K562 (cell line): ENCODE data around the gene LIMD2.

ENCODE experiments used
- ATF7 ChIP-seq: fragments of 450-650 bp; IDR thresholded peaks from 2 replicates; pipeline ENCODE4 v1.7.1; 2014; ENCODE audit warnings: mild to moderate bottlenecking, moderate library complexity
- BACH1 ChIP-seq: fragments of 200-800 bp; sonication (Bioruptor generic); IDR thresholded peaks from 2 replicates; pipeline ENCODE4 v1.6.1; 2016; ENCODE audit warnings: missing genetic modification characterization, missing compliant biosample characterization
- BMI1 ChIP-seq: fragments of 150-350 bp; IDR thresholded peaks from 2 replicates; pipeline ENCODE4 v1.6.1; 2014; ENCODE audit warnings: low read length
- GATAD2B ChIP-seq: fragments of 450-650 bp; IDR thresholded peaks from 2 replicates; pipeline ENCODE4 v1.6.1; 2017; ENCODE audit warnings: mild to moderate bottlenecking, borderline replicate concordance
- MXI1 ChIP-seq: IDR thresholded peaks from 2 replicates; pipeline ENCODE4 v1.6.1; 2011; ENCODE audit warnings: low read depth, mild to moderate bottlenecking, improper control_type of control experiment, low read length
- POLR2A ChIP-seq: fragments of 450-650 bp; conservative IDR thresholded peaks from 2 replicates; pipeline ENCODE4 v1.6.1; 2016
- SIN3B ChIP-seq: fragments of 450-650 bp; IDR thresholded peaks from 2 replicates; pipeline ENCODE4 v1.6.1; 2017; ENCODE audit warnings: low read depth, mild to moderate bottlenecking, moderate library complexity
- SMARCE1 ChIP-seq: fragments of 450-650 bp; IDR thresholded peaks from 2 replicates; pipeline ENCODE4 v1.7.1; 2016; ENCODE audit warnings: mild to moderate bottlenecking
- TARDBP ChIP-seq: fragments of 450-650 bp; IDR thresholded peaks from 2 replicates; pipeline ENCODE4 v1.6.1; 2016
- ZNF79 ChIP-seq: fragments of 250-450 bp; sonication (Bioruptor Pico); IDR thresholded peaks from 2 replicates; pipeline ENCODE4 v1.4.0; 2020; ENCODE audit warnings: low read depth, mild to moderate bottlenecking, moderate library complexity

DNA sequence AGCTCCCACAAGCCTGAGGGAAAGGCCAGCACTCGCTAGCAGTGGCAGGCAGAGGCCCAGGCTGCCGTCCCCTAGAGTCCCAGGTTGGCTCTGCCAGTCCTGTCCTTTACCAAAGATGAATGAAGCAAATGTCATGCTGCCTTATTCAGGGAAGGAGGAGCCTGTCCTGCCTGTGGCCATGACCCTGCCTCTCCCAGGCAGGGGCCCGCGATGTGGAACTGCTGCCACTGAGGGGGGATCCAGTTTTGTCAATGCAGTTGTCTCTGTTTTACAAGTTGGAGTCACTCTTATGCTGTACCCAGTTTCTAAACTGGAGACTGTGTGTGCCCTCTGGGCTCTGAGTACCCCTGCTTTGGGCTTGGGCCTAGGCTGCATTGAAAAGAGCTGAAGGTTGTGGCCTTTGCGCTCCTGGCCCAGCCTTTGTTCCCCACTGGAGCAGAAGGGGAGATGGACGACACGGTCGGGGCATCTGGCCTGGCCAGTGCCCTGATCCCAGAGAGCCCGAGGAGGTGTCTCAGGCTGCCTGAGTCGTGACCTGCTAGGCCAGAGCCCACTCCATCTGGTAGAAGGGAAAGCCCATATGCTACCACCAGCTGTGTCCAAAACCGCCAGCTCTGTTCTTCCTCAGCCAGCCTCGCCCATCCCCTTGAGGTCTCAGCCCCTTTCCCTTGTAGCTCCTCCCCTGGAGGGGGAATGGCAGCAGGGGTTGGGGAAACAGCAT lies 5.5 kb downstream of the LIMD2 start:
- TF ChIP-seq GATAD2B, result no peak
- TF ChIP-seq BMI1, result no peak
- TF ChIP-seq BACH1 (tag), result no peak
- TF ChIP-seq TARDBP, result no peak
- no peak for TF ChIP-seq ZNF79 (CRISPR knock-in tag)
- TF ChIP-seq ATF7, result no peak
- TF ChIP-seq SMARCE1, result no peak
- no peak for TF ChIP-seq MXI1
- TF ChIP-seq POLR2A, result no peak
- TF ChIP-seq SIN3B, result no peak
